CD4-positive, alpha-beta T cell treated with Interleukin-4 for 1 hour (primary cell): ENCODE results near the gene RSPH6A.
"Not testable (repeated sequence)": the region's sequence is repeated elsewhere in the genome, so short reads cannot be mapped to it uniquely, and the experiment has no call there.

ENCODE experiments used
- DNase-seq, 2 donors: peaks; one replicate each; pipeline ENCODE4 v3.0.0-alpha.2; 2020 to 2022

Gene RSPH6A

DNA sequence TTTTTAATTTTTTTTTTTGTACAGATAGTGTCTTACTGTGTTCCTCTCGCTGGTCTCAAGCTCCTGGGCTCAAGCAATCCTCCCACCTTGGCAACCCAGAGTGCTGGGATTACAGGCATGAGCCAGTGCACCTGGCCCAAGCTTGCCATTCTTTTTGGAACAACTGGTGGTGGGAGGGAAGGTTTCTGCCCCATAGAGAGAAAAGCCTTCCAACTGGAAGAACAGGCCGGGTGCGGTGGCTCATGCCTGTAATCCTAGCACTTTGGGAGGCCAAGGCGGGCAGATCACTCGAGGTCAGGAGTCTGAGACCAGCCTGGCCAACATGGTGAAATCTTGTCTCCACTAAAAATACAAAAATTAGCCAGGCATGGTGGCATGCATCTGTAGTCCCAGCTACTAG is 15.6 kb downstream of the RSPH6A start:
- not testable (repeated sequence) for DNase-seq

- peak; percentile 54 to 69 for DNase-seq
Observed at GRCh38 chr19:45798995-45799517, 16.1 kb downstream of the RSPH6A start.

DNA sequence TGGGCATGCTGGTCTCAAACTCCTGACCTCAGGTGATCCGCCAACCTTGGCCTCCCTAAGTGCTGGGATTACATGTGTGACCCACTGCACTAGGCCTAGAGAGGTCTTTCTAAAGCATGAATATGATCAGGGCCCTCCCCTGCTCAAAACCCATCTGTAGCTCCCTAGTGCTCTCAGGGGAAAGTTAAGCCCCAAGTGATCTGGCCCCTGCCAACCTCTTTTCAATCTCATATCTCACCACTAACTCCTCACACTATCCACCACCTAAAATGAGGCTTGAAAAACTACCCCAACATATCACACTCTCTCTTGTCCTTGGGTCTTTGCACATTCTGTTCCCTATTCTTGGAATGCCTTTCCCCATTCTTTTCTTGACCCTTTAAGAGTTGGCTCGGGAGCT is 20.5 kb downstream of the RSPH6A start:
- no peak for DNase-seq

DNA sequence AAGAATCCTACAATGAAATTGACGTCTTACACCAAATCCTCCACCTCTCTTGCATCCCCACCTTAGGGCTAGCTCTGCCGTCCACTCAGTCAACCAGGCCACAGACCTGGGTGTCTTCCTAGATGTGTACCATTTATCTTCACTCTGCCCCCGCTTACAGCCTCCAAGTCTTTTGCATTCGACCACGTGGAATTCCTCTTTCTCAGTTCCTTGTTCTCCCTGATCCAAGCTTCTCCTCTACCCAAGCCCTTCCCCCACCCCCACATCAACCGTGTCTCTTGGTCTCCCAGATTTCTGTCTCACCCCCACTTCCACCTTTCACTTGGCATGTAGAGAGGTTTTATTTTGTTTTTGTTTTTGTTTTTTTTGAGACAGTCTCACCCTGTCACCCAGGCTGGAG is 21.2 kb downstream of the RSPH6A start:
- no peak for DNase-seq

GRCh38 chr19:45793178-45793564 is 21.9 kb downstream of the RSPH6A start:
- DNase-seq = no peak

DNA sequence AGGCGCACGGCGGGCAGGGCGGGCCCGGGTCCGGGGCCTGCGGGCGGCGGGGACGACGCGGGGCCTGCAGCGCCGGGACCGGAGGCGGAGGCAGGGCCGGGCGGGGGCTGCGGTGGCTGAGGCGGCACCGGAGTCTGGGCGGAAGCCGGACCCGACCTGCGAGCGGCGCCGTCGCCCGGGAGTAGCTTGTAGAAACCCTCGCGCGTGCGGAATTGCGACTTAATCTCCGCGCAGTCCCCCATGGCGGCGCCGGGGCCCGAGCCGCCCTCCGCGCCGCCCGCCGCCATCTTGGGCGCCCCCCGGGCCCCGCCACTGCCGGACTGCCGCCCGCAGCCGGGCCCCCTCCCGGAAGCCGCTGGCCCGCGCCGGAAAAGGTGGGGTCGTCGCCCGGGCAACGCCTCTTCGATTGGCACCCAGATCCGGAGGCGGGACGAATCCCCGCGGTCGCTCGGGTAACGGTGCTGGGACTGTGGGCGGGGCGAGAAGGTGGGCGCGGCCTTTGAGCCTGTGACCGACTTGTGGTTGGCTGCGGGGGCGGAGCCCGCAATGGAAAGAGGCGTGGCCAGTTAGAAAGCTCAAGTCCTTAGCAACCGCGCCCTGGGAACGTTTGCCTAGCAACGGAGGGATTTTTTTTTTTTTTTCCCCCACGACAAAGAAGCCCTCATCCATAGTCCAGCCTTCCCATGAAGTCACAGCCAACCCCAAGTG is 22.5 kb downstream of the RSPH6A start, which contains the start of gene DMWD:
TSS of gene DMWD (minus strand) at position 376 of the 708 bp plus-strand sequence. CDS start at position 287, 89 bp downstream.
- DNase-seq = peak; percentile 99

- DNase-seq = no peak
Observed at GRCh38 chr19:45791744-45792469, 23.2 kb downstream of the RSPH6A start.

DNA sequence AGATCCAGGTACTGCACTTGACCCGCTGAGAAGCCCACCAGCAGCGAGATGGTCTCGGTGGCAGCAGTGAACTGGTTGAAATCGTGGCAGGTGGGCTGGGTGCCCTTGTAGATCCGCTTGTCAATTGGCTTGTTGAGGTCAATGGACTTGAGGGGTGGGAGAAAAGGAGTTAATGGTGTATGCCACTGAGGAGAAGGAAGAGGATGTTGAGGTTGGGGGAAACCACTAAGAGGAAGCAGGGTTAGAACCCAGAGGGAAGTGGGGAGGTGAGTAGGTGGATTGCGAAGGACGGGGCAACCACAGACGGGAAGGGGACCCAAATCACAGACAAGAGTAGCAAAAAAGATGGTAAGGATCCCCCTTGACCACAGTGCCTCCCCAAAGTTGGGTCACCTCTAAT is 24.2 kb downstream of the RSPH6A start:
- DNase-seq = peak; percentile 57

- no peak for DNase-seq
Observed at GRCh38 chr19:45789035-45789786, 25.9 kb downstream of the RSPH6A start.

GRCh38 chr19:45786533-45786894 is 28.6 kb downstream of the RSPH6A start:
- DNase-seq = no peak

- DNase-seq = no peak
Observed at GRCh38 chr19:45785781-45786532, 29.2 kb downstream of the RSPH6A start.

GRCh38 chr19:45785097-45785496 is 30.0 kb downstream of the RSPH6A start:
- no peak for DNase-seq

DNA sequence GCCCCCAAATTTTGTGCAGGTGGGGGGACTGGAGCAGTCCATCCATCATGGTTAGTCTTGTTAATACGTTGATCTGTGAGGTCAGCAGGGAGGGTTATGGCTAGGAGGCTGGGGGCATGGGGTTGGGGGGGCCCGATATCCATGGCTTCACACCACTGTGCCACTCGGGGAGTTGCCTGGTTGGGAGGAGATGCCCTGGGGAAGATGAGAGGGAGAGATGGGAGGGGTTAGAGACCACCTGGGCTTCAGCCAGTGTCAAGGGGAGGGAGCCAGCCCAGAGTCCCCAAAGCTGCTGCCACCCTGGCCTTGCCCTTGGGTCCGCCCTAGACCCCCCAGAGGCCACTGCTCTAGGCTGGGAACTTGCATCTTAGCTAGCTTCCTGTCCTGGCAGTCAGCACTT is 31.0 kb downstream of the RSPH6A start:
- no peak for DNase-seq

- no peak for DNase-seq
Observed at GRCh38 chr19:45782820-45783785, 32.0 kb downstream of the RSPH6A start.

DNA sequence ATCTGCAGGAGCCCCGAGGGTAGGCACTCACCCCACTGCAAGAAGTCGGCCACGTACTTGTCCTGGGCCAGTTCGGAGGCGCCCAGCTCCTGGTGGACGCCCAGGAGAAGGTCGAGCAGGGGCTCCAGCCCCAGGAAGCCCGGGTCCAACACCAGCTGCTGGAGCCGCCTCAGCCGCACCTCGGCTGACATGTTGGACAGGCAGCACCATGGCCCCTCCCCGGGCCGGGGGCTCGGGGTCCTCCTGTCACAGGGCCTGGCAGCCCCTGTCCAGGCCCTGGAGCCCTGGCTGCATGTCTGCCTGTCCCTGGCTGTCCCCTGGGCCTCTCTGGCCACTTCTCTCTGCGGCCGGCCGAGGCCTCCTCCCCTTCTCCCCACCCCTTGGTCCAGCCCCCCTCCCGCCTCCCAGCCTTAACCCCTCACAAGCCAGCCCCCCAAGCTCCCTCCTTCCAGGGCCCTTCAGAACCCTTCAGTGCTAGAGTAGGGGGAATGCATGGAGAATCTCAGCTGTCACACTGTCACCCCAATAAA is 32.9 kb downstream of the RSPH6A start, which contains the start of gene DMPK:
TSS of gene DMPK (minus strand) at position 329 of the 530 bp plus-strand sequence. CDS start at position 191, 138 bp downstream.
- no peak for DNase-seq

GRCh38 chr19:45781214-45782161 is 33.6 kb downstream of the RSPH6A start:
- DNase-seq = no peak

- no peak for DNase-seq
Observed at GRCh38 chr19:45780448-45781213, 34.5 kb downstream of the RSPH6A start.

- no peak for DNase-seq
Observed at GRCh38 chr19:45780146-45780447, 35.0 kb downstream of the RSPH6A start.
